Neutrophil (primary cell): ENCODE measurements around the gene FOXN3.

ENCODE experiments used
- H3K27ac ChIP-seq: fragments of 200-600 bp; sonication (generic); 2 replicates; pipeline ENCODE4 v1.5.1; 2016; ENCODE audit warnings: mild to moderate bottlenecking, moderate library complexity
- H3K27me3 ChIP-seq: fragments of 200-600 bp; sonication (generic); 2 replicates; pipeline ENCODE4 v1.6.0; 2016; ENCODE audit warnings: mild to moderate bottlenecking
- H3K36me3 ChIP-seq: fragments of 200-600 bp; sonication (generic); 2 replicates; pipeline ENCODE4 v1.5.1; 2017
- H3K4me1 ChIP-seq, 2 experiments: fragments of 200-600 bp in 1 of 2; sonication (generic) in 1 of 2; 1 replicate in 1 of 2; 2 replicates in 1 of 2; pipeline versions ENCODE4 v1.5.1 to v1.6.1; 2013 to 2016; ENCODE audit warnings: low read depth in 1 of 2, low read length in 1 of 2, mild to moderate bottlenecking in 1 of 2, moderate library complexity in 1 of 2; ENCODE audit not compliant: control insufficient read depth in 1 of 2, insufficient read depth in 1 of 2
- H3K4me3 ChIP-seq, 2 experiments: fragments of 200-600 bp in 1 of 2; sonication (generic) in 1 of 2; 1 replicate in 1 of 2; 2 replicates in 1 of 2; pipeline ENCODE4 v1.5.1; 2013 to 2016; ENCODE audit warnings: low read depth in 1 of 2, low read length in 1 of 2, mild to moderate bottlenecking in 1 of 2, moderate library complexity in 1 of 2
- H3K9me3 ChIP-seq: fragments of 200-600 bp; sonication (generic); 2 replicates; pipeline ENCODE4 v1.5.1; 2016
- TF ChIP-seq, protein P1 (sequence below): fragments of 200-600 bp; sonication (generic); IDR thresholded peaks from 2 replicates; pipeline ENCODE4 v1.5.1; 2016; ENCODE audit warnings: antibody characterized with exemption

FOXN3 gene

DNA sequence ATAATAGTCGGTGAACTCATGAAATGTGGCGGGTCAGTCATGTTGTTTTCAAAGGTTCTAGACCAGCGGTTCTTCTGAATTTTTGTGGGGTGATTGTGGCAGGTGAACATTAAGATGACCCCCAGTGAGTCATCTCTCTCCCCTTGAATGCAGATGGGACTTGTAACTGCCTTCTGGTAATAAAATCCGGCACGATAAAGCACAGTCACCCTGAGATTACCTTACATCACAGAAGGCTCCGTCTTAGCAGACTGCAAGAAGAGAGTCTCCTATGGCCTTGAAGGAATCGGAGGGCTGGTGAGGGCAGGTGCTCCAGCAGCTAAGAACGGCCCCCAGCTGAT, 189.6 kb downstream of the FOXN3 start:
- no peaks in the 10 kb centered on the region for H3K27me3 ChIP-seq
- no peak overlapping the region for H3K27ac ChIP-seq
- no peaks in the 10 kb centered on the region for H3K9me3 ChIP-seq
- H3K4me3 ChIP-seq, result no peak overlapping the region
- TF ChIP-seq, protein P1, sequence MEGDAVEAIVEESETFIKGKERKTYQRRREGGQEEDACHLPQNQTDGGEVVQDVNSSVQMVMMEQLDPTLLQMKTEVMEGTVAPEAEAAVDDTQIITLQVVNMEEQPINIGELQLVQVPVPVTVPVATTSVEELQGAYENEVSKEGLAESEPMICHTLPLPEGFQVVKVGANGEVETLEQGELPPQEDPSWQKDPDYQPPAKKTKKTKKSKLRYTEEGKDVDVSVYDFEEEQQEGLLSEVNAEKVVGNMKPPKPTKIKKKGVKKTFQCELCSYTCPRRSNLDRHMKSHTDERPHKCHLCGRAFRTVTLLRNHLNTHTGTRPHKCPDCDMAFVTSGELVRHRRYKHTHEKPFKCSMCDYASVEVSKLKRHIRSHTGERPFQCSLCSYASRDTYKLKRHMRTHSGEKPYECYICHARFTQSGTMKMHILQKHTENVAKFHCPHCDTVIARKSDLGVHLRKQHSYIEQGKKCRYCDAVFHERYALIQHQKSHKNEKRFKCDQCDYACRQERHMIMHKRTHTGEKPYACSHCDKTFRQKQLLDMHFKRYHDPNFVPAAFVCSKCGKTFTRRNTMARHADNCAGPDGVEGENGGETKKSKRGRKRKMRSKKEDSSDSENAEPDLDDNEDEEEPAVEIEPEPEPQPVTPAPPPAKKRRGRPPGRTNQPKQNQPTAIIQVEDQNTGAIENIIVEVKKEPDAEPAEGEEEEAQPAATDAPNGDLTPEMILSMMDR, result no peak
- H3K4me1 ChIP-seq, result peaks cover 17 to 29% of the 10 kb centered on the region in 2 experiments
- H3K36me3 ChIP-seq, result no peaks in the 10 kb centered on the region

GRCh38 chr14:89226801-89227495, 190.1 kb downstream of the FOXN3 start:
- H3K4me3 ChIP-seq, result no peak overlapping the region
- no peaks in the 10 kb centered on the region for H3K27me3 ChIP-seq
- TF ChIP-seq, protein P1, result no peak
- H3K9me3 ChIP-seq, result no peaks in the 10 kb centered on the region
- H3K36me3 ChIP-seq, result no peaks in the 10 kb centered on the region
- H3K27ac ChIP-seq, result no peak overlapping the region
- peaks cover 17 to 28% of the 10 kb centered on the region in 2 experiments for H3K4me1 ChIP-seq

DNA sequence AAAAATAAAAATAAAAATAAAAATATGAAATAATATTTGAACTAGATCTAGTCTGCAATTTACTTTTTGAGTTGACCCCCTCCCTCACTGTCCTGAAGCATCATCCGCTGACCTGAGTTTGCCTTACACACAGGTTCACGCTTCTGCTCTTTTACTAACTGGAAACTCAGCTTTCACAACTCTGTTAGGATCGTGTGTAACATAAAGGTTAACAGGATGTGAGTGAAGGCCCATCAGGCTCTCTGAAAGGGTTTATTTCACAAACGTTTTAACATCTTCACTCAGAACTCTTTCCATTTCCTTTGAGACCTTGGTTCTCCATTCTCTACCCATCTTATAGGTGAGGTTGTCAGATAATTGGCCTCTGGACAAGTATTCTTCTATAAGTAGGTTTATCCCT, 191.4 kb downstream of the FOXN3 start:
- H3K9me3 ChIP-seq, result no peaks in the 10 kb centered on the region
- H3K27ac ChIP-seq, result peak overlapping the region; percentile 58
- peaks cover 17 to 28% of the 10 kb centered on the region in 2 experiments for H3K4me1 ChIP-seq
- H3K4me3 ChIP-seq, result no peak overlapping the region
- no peaks in the 10 kb centered on the region for H3K27me3 ChIP-seq
- TF ChIP-seq, protein P1, result no peak
- no peaks in the 10 kb centered on the region for H3K36me3 ChIP-seq

DNA sequence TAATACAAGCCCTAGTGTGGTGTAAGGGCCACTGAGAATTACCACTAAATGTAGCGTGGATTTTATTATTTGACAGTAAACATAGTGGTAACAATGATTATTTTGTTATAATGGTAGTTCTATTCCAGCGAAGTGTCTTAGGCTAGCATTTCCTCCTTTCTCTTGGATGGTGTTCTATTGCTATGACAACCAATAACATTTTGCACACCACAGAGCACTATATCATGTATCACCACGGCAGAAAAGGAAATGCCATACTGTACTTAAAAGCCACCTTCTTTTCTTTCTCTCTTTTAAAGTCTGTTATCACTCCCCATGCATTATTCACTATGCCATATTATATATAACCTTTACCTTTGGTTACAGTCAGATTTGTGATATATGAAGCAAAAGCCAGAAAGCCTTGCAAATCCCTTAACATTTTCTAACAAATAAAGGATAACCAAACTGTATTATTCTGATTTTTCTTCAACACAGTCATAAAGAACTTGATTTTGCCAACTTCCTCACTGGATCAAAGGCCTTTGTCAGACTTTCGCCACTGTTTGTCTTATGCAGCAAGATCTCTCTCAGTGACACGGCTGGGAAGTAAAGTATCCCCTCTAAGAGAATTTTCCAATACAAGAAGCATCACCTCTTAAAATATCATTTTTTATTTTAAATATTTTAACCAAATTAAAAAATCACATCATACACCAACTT, 195.8 kb downstream of the FOXN3 start:
- TF ChIP-seq, protein P1, result no peak
- Histone ChIP-seq H3K4me1 (peaks cover 9 to 11% of the 10 kb centered on the region in 2 experiments), H3K4me3 (no peak overlapping the region), H3K27me3 (no peaks in the 10 kb centered on the region), H3K36me3 (peaks cover 9% of the 10 kb centered on the region), H3K9me3 (no peaks in the 10 kb centered on the region), H3K27ac (no peak overlapping the region)

GRCh38 chr14:89219051-89219450, 198.0 kb downstream of the FOXN3 start:
- TF ChIP-seq, protein P1, result no peak
- Histone ChIP-seq H3K4me1 (peaks cover 0 to 3% of the 10 kb centered on the region in 2 experiments), H3K4me3 (no peak overlapping the region), H3K27ac (no peak overlapping the region), H3K9me3 (no peaks in the 10 kb centered on the region), H3K27me3 (no peaks in the 10 kb centered on the region), H3K36me3 (peaks cover 16% of the 10 kb centered on the region)
